Neural crest cell (in vitro differentiated cells): ENCODE measurements around the gene DAZAP1. TPM values are rescaled to one million over a fixed set of nuclear protein-coding genes. Genes with fewer than 3 reads are reported as not detected.

Experiments used
- DNase-seq: peaks from one replicate; pipeline ENCODE4 v3.0.0; 2021; ENCODE audit warnings: low read depth, mixed read lengths, low spot score
- H3K27ac Mint-ChIP-seq: one replicate; pipeline ENCODE4 v1.8.0; 2021; ENCODE audit warnings: mild to moderate bottlenecking, mixed read lengths; ENCODE audit not compliant: unreplicated experiment
- H3K27me3 Mint-ChIP-seq: 2 replicates; pipeline ENCODE4 v1.8.0; 2021; ENCODE audit warnings: low read depth, mild to moderate bottlenecking, mixed read lengths
- H3K36me3 Mint-ChIP-seq: 2 replicates; pipeline ENCODE4 v1.8.0; 2021; ENCODE audit warnings: low read depth, mild to moderate bottlenecking, mixed read lengths
- H3K4me1 Mint-ChIP-seq: 2 replicates; pipeline ENCODE4 v1.8.0; 2021; ENCODE audit warnings: mixed read lengths
- H3K4me3 Mint-ChIP-seq: one replicate; pipeline ENCODE4 v1.8.0; 2021; ENCODE audit warnings: mild to moderate bottlenecking, mixed read lengths
- H3K9me3 Mint-ChIP-seq: 2 replicates; pipeline ENCODE4 v1.8.0; 2021; ENCODE audit warnings: mixed read lengths
- total RNA-seq: library from RNA; stranded (reverse); gene quantifications from 2 replicates; pipeline ENCODE4 v1.2.1, GENCODE V29; 2021
- TF ChIP-seq, protein P1 (sequence below): fragments of 200-600 bp; sonication (generic); conservative IDR thresholded peaks from 2 replicates; pipeline ENCODE4 v1.5.0; 2021; ENCODE audit warnings: antibody characterized with exemption, mild to moderate bottlenecking

The DAZAP1 gene
- total RNA-seq, 1 donor from 2014 or later = 146 TPM

DNA sequence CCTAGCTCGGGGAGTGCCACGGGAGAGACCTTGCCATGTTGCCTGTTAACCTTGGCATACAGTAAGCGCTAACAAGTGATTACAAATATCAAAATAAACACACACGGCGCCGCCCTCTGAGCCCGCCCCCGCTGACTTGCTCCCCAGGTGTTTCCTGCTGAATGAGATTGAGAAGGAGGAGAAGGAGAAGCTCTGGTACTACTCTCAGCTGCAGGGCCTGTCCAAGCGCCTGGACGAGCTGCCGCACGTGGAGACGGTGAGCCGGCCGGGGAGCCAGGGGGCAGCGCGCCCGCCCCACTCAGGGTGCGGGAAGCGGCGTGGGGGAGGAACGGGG is 47.6 kb downstream of the DAZAP1 start:
- peaks cover 39% of the 10 kb centered on the region for H3K27me3 Mint-ChIP-seq
- H3K27ac Mint-ChIP-seq = no peak overlapping the region

DNA sequence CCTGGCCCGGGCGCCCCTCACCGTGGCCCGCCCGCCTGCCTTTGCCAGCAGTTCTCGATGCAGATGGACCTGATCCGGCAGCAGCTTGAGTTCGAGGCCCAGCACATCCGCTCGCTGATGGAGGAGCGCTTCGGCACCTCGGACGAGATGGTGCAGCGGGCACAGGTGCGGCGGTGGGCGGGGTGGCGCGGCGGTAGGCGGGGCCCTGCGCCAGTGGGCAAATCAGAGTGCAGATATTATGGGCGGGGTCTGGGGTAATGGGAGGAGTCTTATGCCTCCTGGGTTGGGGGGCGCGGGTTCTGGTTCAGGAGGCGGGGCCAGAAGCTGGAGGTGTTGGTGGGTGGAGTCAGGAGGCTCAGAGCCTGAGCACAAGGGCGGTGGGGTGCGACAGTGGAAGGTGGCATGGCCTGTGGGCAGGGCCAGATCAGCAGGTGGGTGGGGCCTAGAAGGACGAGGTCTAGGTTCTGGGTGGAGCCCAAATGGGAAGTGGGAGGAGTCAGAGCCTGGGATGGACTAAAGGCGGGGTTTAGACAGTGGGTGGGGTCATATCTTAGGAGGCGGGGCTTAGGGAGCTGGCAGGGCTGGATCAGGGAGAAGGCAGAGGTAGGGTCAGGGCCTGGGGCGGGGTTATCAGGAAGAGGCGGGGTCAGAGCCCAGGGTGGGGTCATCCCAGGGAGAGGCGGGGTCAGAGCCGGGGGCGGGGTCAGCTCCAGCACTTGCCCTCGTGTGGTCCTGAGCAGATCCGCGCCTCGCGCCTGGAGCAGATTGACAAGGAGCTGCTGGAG is 48.1 kb downstream of the DAZAP1 start:
- Mint-ChIP-seq H3K27me3 (peaks cover 36% of the 10 kb centered on the region), H3K36me3 (peaks cover 3% of the 10 kb centered on the region), H3K9me3 (no peaks in the 10 kb centered on the region), H3K4me3 (peak overlapping the region; percentile 71), H3K4me1 (peaks cover 18% of the 10 kb centered on the region), H3K27ac (no peak overlapping the region)
- TF ChIP-seq, protein P1, sequence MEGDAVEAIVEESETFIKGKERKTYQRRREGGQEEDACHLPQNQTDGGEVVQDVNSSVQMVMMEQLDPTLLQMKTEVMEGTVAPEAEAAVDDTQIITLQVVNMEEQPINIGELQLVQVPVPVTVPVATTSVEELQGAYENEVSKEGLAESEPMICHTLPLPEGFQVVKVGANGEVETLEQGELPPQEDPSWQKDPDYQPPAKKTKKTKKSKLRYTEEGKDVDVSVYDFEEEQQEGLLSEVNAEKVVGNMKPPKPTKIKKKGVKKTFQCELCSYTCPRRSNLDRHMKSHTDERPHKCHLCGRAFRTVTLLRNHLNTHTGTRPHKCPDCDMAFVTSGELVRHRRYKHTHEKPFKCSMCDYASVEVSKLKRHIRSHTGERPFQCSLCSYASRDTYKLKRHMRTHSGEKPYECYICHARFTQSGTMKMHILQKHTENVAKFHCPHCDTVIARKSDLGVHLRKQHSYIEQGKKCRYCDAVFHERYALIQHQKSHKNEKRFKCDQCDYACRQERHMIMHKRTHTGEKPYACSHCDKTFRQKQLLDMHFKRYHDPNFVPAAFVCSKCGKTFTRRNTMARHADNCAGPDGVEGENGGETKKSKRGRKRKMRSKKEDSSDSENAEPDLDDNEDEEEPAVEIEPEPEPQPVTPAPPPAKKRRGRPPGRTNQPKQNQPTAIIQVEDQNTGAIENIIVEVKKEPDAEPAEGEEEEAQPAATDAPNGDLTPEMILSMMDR = no peak
- no peak for DNase-seq

More for the DNA sequence above, 47.6 kb downstream of the DAZAP1 start:
- TF ChIP-seq, protein P1 = no peak
- no peak for DNase-seq
- Mint-ChIP-seq H3K9me3 (no peaks in the 10 kb centered on the region), H3K36me3 (peaks cover 3% of the 10 kb centered on the region), H3K4me1 (peaks cover 20% of the 10 kb centered on the region), H3K4me3 (no peak overlapping the region)

DNA sequence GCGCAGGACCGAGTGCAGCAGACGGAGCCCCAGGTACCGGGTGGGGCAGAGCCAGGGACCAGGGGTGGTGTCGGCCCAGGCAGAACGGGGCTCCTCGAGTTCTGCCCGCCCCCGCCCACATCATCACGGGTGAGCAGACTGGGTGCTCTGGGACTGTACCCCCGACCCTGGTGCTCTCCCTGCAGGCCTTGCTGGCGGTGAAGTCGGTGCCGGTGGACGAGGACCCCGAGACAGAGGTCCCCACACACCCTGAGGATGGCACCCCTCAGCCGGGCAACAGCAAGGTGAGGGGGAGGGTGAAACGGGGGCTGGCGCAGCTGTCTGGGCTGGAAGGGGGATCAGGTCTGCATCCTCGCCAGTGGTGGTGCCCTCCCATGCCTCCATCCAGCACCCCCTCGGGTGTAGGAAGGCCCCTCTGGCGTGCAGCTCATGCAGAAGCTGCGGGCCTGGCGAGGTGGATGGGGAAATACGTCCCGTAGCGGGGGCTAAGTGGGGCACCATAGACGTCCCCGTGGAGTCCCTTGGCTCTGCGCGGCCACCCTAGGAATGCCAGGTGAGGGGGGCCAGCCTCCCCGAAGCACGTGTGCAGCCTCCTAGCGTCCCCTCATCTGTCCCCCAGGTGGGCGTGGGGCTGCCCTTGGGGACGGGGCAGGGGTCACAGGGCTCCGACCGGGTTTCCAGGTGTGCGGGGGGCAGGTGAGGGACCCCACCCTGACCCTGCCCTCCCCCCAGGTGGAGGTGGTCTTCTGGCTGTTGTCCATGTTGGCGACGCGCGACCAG is 48.9 kb downstream of the DAZAP1 start:
- H3K9me3 Mint-ChIP-seq = no peaks in the 10 kb centered on the region
- peaks cover 3% of the 10 kb centered on the region for H3K36me3 Mint-ChIP-seq
- no peak overlapping the region for H3K4me3 Mint-ChIP-seq
- TF ChIP-seq, protein P1 = no peak
- peaks cover 11% of the 10 kb centered on the region for H3K4me1 Mint-ChIP-seq
- peaks cover 28% of the 10 kb centered on the region for H3K27me3 Mint-ChIP-seq
- no peak overlapping the region for H3K27ac Mint-ChIP-seq
- DNase-seq = no peak

DNA sequence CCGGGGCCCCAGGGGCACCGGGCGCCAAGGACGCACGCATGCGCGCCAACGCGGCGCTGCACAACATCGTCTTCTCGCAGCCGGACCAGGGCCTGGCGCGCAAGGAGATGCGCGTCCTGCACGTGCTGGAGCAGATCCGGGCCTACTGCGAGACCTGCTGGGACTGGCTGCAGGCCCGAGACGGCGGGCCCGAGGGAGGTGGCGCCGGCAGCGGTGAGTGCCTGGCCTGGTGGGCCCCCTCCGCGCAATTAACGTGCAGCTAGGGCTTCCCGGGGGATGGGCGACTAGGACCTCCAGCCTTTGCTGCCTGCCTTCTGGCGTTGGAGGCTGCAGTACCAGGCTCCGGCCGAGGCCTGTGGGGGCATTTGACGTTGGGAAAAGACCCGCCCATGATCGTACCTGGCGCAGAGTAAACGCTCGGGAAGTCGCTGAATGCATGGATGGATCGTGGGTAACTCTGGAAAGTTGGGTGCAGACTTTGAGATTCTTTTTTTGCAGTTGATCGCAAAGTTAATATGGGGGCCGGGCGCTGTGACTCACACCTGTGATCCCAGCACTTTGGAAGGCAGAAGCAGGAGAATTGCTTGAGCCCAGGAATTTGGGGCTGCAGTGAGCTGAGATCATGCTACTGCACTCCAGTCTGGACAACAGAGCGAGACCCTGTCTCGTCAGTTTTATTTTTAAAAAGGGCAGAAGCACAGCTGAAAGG is 49.8 kb downstream of the DAZAP1 start:
- TF ChIP-seq, protein P1 = no peak
- DNase-seq = no peak

DNA sequence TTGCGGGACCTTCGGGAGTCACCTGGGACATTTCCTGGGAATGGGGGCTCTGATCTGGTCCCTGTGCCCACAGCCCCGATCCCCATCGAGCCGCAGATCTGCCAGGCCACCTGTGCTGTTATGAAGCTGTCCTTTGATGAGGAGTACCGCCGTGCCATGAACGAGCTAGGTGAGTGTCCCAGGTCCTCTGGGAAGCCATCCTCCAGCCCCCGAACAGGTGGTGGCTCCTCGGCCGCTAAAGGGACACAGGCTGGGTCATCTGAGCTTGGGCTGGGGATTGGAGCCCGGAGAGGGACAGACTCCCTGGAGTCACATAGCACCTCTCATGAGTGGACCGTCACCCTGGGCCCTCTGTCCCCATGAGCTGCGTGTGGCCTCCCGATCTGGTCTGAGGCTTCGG is 50.5 kb downstream of the DAZAP1 start:
- H3K27ac Mint-ChIP-seq = no peak overlapping the region
- no peak for DNase-seq
- no peaks in the 10 kb centered on the region for H3K9me3 Mint-ChIP-seq
- peaks cover 6% of the 10 kb centered on the region for H3K4me1 Mint-ChIP-seq
- peaks cover 3% of the 10 kb centered on the region for H3K36me3 Mint-ChIP-seq
- H3K4me3 Mint-ChIP-seq = peak overlapping the region; percentile 2
- TF ChIP-seq, protein P1 = no peak
- peaks cover 16% of the 10 kb centered on the region for H3K27me3 Mint-ChIP-seq

More for the DNA sequence above, 49.8 kb downstream of the DAZAP1 start:
- Mint-ChIP-seq H3K27ac (no peak overlapping the region), H3K4me3 (no peak overlapping the region), H3K4me1 (peaks cover 6% of the 10 kb centered on the region), H3K36me3 (peaks cover 3% of the 10 kb centered on the region), H3K27me3 (peaks cover 20% of the 10 kb centered on the region), H3K9me3 (no peaks in the 10 kb centered on the region)
